Neural cell (in vitro differentiated cells): ENCODE measurements around the gene ATXN7L1.

Source experiments
- EP300 ChIP-seq: fragments of 450-650 bp; conservative IDR thresholded peaks from 2 replicates; pipeline ENCODE4 v1.6.1; 2014; ENCODE audit warnings: antibody characterized with exemption, mild to moderate bottlenecking, moderate library complexity; ENCODE audit not compliant: poor library complexity, severe bottlenecking
- EZH2 ChIP-seq: fragments of 200-600, 300-800 bp; shearing (Covaris generic), sonication (generic); IDR thresholded peaks from 2 replicates; pipeline ENCODE4 v1.6.1; 2014; ENCODE audit warnings: antibody characterized with exemption, low read length, borderline replicate concordance, mild to moderate bottlenecking; ENCODE audit not compliant: insufficient read depth, poor library complexity, severe bottlenecking
- MXI1 ChIP-seq: fragments of 450-650 bp; conservative IDR thresholded peaks from 2 replicates; pipeline ENCODE4 v1.6.1; 2014; ENCODE audit warnings: antibody characterized with exemption, mild to moderate bottlenecking; ENCODE audit not compliant: poor library complexity, severe bottlenecking
- POLR2AphosphoS5 ChIP-seq: IDR thresholded peaks from 2 replicates; pipeline ENCODE4 v1.6.1; 2012
- RAD21 ChIP-seq: fragments of 450-650 bp; conservative IDR thresholded peaks from 2 replicates; pipeline ENCODE4 v1.6.1; 2014; ENCODE audit warnings: antibody characterized with exemption, mild to moderate bottlenecking, moderate library complexity
- SMC3 ChIP-seq: fragments of 450-650 bp; conservative IDR thresholded peaks from 2 replicates; pipeline ENCODE4 v1.6.1; 2014; ENCODE audit warnings: antibody characterized with exemption, mild to moderate bottlenecking, moderate library complexity; ENCODE audit not compliant: poor library complexity
- TAF1 ChIP-seq: IDR thresholded peaks from 2 replicates; pipeline ENCODE4 v1.6.1; 2012; ENCODE audit warnings: low read depth
- TF ChIP-seq, protein P1 (sequence below): fragments of 450-650 bp; IDR thresholded peaks from 2 replicates; pipeline ENCODE4 v1.5.1; 2014; ENCODE audit warnings: antibody characterized with exemption, mild to moderate bottlenecking, moderate library complexity; ENCODE audit not compliant: poor library complexity, severe bottlenecking
- TF ChIP-seq, protein P2 (sequence below): IDR thresholded peaks from 2 replicates; pipeline ENCODE4 v1.6.1; 2012; ENCODE audit warnings: borderline replicate concordance

DNA sequence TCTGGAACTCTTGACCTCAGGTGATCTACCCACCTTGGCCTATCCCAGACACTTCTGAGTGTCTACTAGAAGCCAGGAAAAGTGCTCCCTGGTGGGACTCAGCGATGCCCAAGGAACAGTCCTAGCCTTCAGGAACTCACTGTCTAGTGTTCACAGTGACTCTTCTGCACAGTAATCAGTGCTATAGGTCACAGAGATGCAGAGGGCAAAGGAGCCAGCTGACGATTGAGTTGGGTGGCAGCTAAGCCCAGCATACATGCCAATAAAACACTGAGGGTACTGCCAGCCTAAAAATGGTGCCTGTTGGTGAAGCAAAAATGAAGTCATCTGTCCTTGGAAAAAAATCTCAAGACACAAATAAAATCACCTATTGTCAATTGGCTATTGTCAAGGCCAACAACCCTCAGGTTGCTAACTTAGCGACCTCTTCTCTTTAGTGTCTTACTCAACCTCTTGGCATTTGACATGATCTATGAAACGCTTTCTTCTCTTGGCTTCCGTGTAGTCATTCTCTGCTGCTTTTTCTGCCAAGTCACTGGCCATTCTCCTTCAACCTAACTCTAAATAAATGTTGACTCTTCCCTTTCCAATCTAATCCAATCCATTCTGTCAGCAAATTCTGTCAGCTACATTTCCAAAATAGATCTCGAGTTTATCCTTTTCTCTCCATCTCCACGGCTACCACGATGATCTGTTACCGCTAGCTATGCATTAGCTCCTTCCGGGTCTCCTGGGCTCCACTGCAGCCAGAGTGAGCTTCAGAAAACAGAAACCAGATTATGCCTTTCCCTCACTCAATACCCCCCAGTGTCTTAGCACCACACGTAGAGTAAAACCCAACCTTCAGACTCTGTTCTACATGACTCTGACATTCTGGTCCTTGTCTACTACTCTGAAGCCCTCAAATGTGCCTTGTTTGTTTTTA is 99.2 kb downstream of the ATXN7L1 start:
- TF ChIP-seq EP300, result no peak
- TF ChIP-seq, protein P1, sequence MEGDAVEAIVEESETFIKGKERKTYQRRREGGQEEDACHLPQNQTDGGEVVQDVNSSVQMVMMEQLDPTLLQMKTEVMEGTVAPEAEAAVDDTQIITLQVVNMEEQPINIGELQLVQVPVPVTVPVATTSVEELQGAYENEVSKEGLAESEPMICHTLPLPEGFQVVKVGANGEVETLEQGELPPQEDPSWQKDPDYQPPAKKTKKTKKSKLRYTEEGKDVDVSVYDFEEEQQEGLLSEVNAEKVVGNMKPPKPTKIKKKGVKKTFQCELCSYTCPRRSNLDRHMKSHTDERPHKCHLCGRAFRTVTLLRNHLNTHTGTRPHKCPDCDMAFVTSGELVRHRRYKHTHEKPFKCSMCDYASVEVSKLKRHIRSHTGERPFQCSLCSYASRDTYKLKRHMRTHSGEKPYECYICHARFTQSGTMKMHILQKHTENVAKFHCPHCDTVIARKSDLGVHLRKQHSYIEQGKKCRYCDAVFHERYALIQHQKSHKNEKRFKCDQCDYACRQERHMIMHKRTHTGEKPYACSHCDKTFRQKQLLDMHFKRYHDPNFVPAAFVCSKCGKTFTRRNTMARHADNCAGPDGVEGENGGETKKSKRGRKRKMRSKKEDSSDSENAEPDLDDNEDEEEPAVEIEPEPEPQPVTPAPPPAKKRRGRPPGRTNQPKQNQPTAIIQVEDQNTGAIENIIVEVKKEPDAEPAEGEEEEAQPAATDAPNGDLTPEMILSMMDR, result no peak
- TF ChIP-seq, protein P2, sequence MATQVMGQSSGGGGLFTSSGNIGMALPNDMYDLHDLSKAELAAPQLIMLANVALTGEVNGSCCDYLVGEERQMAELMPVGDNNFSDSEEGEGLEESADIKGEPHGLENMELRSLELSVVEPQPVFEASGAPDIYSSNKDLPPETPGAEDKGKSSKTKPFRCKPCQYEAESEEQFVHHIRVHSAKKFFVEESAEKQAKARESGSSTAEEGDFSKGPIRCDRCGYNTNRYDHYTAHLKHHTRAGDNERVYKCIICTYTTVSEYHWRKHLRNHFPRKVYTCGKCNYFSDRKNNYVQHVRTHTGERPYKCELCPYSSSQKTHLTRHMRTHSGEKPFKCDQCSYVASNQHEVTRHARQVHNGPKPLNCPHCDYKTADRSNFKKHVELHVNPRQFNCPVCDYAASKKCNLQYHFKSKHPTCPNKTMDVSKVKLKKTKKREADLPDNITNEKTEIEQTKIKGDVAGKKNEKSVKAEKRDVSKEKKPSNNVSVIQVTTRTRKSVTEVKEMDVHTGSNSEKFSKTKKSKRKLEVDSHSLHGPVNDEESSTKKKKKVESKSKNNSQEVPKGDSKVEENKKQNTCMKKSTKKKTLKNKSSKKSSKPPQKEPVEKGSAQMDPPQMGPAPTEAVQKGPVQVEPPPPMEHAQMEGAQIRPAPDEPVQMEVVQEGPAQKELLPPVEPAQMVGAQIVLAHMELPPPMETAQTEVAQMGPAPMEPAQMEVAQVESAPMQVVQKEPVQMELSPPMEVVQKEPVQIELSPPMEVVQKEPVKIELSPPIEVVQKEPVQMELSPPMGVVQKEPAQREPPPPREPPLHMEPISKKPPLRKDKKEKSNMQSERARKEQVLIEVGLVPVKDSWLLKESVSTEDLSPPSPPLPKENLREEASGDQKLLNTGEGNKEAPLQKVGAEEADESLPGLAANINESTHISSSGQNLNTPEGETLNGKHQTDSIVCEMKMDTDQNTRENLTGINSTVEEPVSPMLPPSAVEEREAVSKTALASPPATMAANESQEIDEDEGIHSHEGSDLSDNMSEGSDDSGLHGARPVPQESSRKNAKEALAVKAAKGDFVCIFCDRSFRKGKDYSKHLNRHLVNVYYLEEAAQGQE, result no peak
- TF ChIP-seq TAF1, result no peak
- TF ChIP-seq POLR2AphosphoS5, result no peak
- no peak for TF ChIP-seq RAD21
- no peak for TF ChIP-seq EZH2
- TF ChIP-seq SMC3, result no peak
- no peak for TF ChIP-seq MXI1
